ENCODE results near the gene OR2A5.

DNA sequence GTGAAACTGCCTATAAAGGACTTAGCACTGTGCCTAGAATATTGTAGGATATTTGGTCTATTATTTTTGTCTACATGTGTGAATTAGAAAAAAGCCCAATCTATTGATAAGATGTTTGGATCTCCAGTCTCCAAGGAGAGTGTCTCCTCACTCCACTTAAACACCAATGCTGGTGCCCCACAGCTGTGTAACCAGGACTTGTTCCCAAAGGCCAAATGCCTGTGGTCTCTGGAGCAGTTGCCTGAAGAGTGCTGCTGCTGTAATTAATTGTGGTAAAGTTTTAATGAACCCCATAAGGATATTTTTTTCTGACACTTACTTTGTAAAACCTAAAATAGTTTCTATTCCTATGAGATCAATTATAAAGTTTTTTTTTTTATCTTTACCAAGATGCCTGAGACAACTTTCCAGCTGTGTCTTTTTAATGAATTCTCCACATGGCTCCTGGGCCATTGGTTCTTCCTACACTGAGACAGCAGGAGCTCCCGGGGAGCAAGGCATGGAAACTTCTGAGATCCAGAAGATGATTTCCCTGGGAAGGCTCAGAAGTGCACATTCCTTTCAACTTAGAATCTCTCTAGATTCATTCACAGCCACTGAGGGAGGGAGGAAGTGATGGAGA lies 11.2 kb upstream of the OR2A5 start:
- TF ChIP-seq, protein P1, sequence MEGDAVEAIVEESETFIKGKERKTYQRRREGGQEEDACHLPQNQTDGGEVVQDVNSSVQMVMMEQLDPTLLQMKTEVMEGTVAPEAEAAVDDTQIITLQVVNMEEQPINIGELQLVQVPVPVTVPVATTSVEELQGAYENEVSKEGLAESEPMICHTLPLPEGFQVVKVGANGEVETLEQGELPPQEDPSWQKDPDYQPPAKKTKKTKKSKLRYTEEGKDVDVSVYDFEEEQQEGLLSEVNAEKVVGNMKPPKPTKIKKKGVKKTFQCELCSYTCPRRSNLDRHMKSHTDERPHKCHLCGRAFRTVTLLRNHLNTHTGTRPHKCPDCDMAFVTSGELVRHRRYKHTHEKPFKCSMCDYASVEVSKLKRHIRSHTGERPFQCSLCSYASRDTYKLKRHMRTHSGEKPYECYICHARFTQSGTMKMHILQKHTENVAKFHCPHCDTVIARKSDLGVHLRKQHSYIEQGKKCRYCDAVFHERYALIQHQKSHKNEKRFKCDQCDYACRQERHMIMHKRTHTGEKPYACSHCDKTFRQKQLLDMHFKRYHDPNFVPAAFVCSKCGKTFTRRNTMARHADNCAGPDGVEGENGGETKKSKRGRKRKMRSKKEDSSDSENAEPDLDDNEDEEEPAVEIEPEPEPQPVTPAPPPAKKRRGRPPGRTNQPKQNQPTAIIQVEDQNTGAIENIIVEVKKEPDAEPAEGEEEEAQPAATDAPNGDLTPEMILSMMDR (IDR thresholded peaks at IDR 0.05) = no peak
- TF ChIP-seq POLR2A (IDR thresholded peaks at IDR 0.05; ENCODE audit: low read length) (no peak), NPAS2 (CRISPR knock-in tag; IDR thresholded peaks at IDR 0.05; ENCODE audit: borderline replicate concordance) (no peak), SREBF2 (IDR thresholded peaks at IDR 0.05) (no peak), CHD2 (IDR thresholded peaks at IDR 0.05; ENCODE audit: low read length, partially characterized antibody) (no peak), CEBPB (IDR thresholded peaks at IDR 0.05) (no peak), EP300 (IDR thresholded peaks at IDR 0.05) (no peak), JUNB (IDR thresholded peaks at IDR 0.05) (no peak), HOXA7 (CRISPR knock-in tag; IDR thresholded peaks at IDR 0.05) (no peak), TP53 (CRISPR knock-in tag; IDR thresholded peaks at IDR 0.05) (no peak), KDM1A (IDR thresholded peaks at IDR 0.05; ENCODE audit: low read depth) (no peak), RCOR1 (IDR thresholded peaks at IDR 0.05; ENCODE audit: low read depth, low read length) (no peak), POLR2AphosphoS2 (conservative IDR thresholded peaks at IDR 0.05; ENCODE audit: low read length) (no peak)

All from A549 (cell line).